Subcutaneous abdominal adipose tissue (tissue), 5 donors: ENCODE measurements around the gene GRAP2.
"Not testable (repeated sequence)": the region's sequence is repeated elsewhere in the genome, so short reads cannot be mapped to it uniquely, and the experiment has no call there.

ENCODE experiments used
- H3K27ac ChIP-seq: one replicate; pipeline ENCODE4 v1.7.0; 2013; ENCODE audit warnings: low read depth, mild to moderate bottlenecking, inconsistent platforms, low read length, moderate library complexity
- H3K27me3 ChIP-seq, 5 donors: one replicate each; pipeline ENCODE4 v1.7.0; 2013; ENCODE audit warnings: low read length in 5 of 5, inconsistent platforms in 1 of 5; ENCODE audit not compliant: control insufficient read depth in 5 of 5, insufficient read depth in 4 of 5
- H3K36me3 ChIP-seq, 5 donors: one replicate each; pipeline ENCODE4 v1.7.0; 2013; ENCODE audit warnings: low read length in 5 of 5; ENCODE audit not compliant: control insufficient read depth in 5 of 5, insufficient read depth in 5 of 5
- H3K4me1 ChIP-seq, 5 donors: one replicate each; pipeline ENCODE4 v1.7.0; 2013; ENCODE audit warnings: low read length in 5 of 5, mild to moderate bottlenecking in 3 of 5, moderate library complexity in 1 of 5; ENCODE audit not compliant: control insufficient read depth in 5 of 5, insufficient read depth in 5 of 5
- H3K4me3 ChIP-seq, 5 donors: one replicate each; pipeline ENCODE4 v1.7.0; 2013; ENCODE audit warnings: low read length in 5 of 5, low read depth in 1 of 5
- H3K9ac ChIP-seq, 5 donors: one replicate each; pipeline ENCODE4 v1.7.0; 2013; ENCODE audit warnings: low read length in 5 of 5, mild to moderate bottlenecking in 4 of 5, moderate library complexity in 3 of 5
- H3K9me3 ChIP-seq, 5 donors: one replicate each; pipeline ENCODE4 v1.7.0; 2013; ENCODE audit warnings: low read length in 5 of 5; ENCODE audit not compliant: control insufficient read depth in 5 of 5
- donor health status: healthy.
- donor health status: healthy.
- donor health status: healthy.
- donor health status: healthy.
- donor health status: healthy.

The GRAP2 gene

GRCh38 chr22:39900306-39901227 is at the start of gene GRAP2:
Gene GRAP2, plus strand, starts transcription at chr22:39901084. Its CDS starts 46,023 bp downstream, at chr22:39947107.
- no peak within 1 kb of the TSS for H3K27ac ChIP-seq
- no peaks in the 10 kb centered on the region for H3K27me3 ChIP-seq
- no peaks in the 10 kb centered on the region for H3K9me3 ChIP-seq
- H3K4me3 ChIP-seq, result peak within 1 kb of the TSS in 2 of 5 donors; percentile 14 to 19
- H3K36me3 ChIP-seq, result no peaks in the 10 kb centered on the region
- H3K9ac ChIP-seq, result no peak within 1 kb of the TSS
- peaks cover 0 to 27% (median 16%) of the 10 kb centered on the region in 5 donors for H3K4me1 ChIP-seq

GRCh38 chr22:39851606-39852315 is 49.1 kb upstream of the GRAP2 start:
- Histone ChIP-seq H3K9me3 (no peaks in the 10 kb centered on the region), H3K4me3 (no peak overlapping the region), H3K27me3 (no peaks in the 10 kb centered on the region), H3K9ac (no peak overlapping the region), H3K36me3 (no peaks in the 10 kb centered on the region), H3K27ac (no peak overlapping the region), H3K4me1 (no peaks in the 10 kb centered on the region)

DNA sequence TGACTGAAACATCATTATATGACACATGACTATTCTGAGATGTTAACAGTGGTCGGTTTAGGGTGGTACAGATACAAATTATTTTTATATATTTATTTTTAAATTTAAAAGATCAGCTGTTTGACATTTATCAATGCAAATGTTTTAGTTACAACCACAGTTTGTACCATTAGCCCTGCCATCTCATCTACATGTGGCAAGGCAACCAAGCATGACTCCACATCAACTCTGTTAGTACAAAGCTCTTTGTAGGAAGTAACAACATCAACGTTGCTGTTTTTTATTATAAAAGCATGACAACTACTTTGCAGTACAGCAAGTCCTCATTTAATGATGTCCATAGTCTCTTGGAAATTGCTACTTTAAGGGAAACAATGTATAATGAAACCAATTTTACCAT is 48.1 kb upstream of the GRAP2 start:
- Histone ChIP-seq H3K27me3 (no peaks in the 10 kb centered on the region), H3K36me3 (no peaks in the 10 kb centered on the region), H3K9me3 (no peaks in the 10 kb centered on the region), H3K4me1 (no peaks in the 10 kb centered on the region), H3K9ac (no peak overlapping the region), H3K27ac (no peak overlapping the region), H3K4me3 (no peak overlapping the region)

GRCh38 chr22:39856588-39856987 is 44.3 kb upstream of the GRAP2 start:
- Histone ChIP-seq H3K27ac (no peak overlapping the region), H3K4me3 (no peak overlapping the region), H3K9me3 (peaks cover 0 to 3% (median 0%) of the 10 kb centered on the region in 5 donors), H3K36me3 (no peaks in the 10 kb centered on the region), H3K4me1 (no peaks in the 10 kb centered on the region), H3K9ac (no peak overlapping the region), H3K27me3 (no peaks in the 10 kb centered on the region)

DNA sequence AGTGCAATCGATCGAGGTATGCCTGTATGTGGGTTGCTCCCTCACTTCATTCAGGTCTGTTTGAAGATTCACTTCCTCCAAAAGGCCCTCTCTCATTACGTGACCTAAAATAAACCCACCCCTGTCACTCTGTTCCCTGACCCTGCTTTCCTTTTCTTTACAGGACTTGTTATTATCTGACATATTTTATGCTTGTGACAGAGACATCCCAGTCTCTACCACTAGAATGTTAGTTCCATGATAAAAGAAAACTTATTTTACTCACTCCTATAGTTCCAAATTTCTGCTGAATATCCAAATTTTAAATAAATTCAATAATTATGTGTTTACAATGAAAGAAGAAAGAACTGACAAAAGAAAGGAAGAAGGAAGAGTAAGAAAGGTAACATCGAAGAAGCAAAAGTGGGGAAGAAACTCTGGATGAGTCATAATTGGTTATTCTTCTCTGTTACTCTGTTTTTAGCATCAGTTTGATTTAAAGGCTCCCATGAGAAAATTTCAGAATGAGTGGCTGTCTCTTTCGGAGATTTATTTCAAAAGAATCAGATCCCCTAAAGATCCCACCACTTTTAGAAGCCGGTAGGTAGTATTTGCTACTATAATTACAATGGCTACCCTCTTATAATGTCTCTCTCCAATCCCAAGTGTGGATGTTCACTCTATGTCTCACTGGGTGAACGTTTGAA is 40.8 kb upstream of the GRAP2 start:
- no peak overlapping the region for H3K27ac ChIP-seq
- peaks cover 0 to 3% (median 0%) of the 10 kb centered on the region in 5 donors for H3K9me3 ChIP-seq
- no peak overlapping the region for H3K4me3 ChIP-seq
- H3K27me3 ChIP-seq, result no peaks in the 10 kb centered on the region
- no peaks in the 10 kb centered on the region for H3K36me3 ChIP-seq
- H3K4me1 ChIP-seq, result no peaks in the 10 kb centered on the region
- H3K9ac ChIP-seq, result no peak overlapping the region

GRCh38 chr22:39868741-39869140 is 32.1 kb upstream of the GRAP2 start:
- Histone ChIP-seq H3K36me3 (no peaks in the 10 kb centered on the region), H3K27me3 (no peaks in the 10 kb centered on the region), H3K9me3 (no peaks in the 10 kb centered on the region), H3K4me1 (peaks cover 0 to 7% (median 2%) of the 10 kb centered on the region in 5 donors), H3K27ac (no peak overlapping the region), H3K4me3 (no peak overlapping the region), H3K9ac (no peak overlapping the region)

DNA sequence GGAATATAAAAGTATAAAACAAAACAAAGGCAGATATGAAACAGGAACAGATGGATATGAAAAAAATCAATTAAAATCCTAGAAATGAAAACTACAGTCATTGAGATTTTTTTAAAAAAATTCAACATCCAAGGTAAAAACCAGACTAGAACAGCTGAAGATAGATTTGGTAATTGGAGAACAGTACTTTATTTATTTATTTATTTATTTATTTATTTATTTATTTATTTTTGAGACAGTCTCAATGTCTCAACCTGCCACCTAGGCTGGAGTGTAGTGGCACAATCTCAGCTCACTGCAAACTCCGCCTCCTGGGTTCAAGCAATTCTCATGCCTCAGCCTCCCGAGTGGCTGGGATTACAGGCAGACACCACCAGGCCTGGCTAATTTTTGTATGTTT is 31.1 kb upstream of the GRAP2 start:
- not testable (repeated sequence) for H3K4me1 ChIP-seq, H3K9me3 ChIP-seq, H3K36me3 ChIP-seq, H3K4me3 ChIP-seq, H3K9ac ChIP-seq, H3K27me3 ChIP-seq, H3K27ac ChIP-seq

DNA sequence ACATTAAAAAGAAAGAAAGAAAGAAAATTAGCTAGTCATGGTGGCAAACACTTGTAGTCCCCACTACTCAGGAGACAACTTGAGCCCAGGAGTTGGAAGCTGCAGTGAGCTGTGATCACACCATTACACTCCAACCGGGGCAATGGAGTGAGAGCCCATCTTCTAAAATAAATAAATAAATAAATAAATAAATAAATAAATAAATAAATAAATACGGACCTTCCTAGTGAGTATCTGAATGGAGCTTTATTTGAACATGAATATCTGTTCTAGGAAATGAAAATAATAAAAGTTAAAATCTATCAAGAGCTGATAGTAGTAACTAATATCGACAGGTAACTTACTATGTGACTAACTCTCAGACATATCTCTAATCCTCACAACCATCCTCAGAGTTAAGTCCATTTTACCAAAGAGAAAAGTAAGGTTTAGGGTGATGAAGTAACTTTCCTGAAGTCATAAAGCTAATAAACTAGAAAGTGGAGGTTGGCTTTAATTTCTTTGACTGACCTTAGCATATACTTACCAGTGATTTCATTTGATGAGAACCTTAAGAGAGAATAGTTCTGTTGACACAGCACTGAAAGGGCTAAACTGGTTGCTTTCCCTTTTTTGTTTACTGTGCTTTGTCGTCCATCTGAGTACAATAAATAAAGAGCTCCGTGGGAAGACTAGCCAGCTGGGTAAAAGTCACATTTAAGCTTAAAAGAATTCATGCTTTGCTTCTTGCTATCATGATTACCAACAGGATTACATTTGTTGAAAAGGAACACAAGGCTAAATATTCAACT is 29.7 kb upstream of the GRAP2 start:
- H3K27ac ChIP-seq, result no peak overlapping the region
- H3K9me3 ChIP-seq, result no peaks in the 10 kb centered on the region

GRCh38 chr22:39872548-39872947 is 28.3 kb upstream of the GRAP2 start:
- no peak overlapping the region for H3K27ac ChIP-seq
- H3K9me3 ChIP-seq, result no peaks in the 10 kb centered on the region
- H3K4me1 ChIP-seq, result peaks cover 0 to 3% (median 0%) of the 10 kb centered on the region in 5 donors
- H3K4me3 ChIP-seq, result no peak overlapping the region
- H3K27me3 ChIP-seq, result no peaks in the 10 kb centered on the region
- H3K9ac ChIP-seq, result no peak overlapping the region
- no peaks in the 10 kb centered on the region for H3K36me3 ChIP-seq

More for the DNA sequence above, 29.7 kb upstream of the GRAP2 start:
- Histone ChIP-seq H3K4me1 (peaks cover 0 to 4% (median 2%) of the 10 kb centered on the region in 5 donors), H3K36me3 (no peaks in the 10 kb centered on the region), H3K27me3 (no peaks in the 10 kb centered on the region), H3K4me3 (no peak overlapping the region), H3K9ac (no peak overlapping the region)
